ENCODE measurements around the gene HS6ST1.

DNA sequence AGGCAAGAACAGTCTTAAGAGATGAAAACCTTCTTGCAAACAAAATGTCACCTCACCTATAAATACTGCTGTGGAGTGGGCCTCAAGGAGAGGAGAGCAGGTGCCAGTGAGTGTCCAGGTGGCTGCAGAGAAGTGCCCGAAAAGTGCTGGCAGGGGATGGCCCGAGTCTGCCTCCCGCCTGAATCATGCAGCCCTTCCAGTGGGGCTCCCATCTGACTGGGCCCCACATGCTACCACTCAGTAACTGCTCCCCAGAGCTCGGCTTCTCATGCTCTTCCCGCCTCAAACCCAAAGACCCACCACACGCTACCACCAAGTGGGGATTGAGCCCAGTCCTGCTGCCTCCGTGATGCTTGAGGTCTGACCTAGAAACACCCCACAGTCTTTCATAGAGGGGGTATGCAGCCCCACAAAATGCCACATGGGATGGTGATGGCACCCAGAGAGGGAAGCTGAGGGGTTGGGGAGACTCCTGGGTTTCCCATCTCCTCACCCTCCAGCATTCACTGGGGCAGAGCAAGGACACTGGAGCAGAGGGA, 7.4 kb downstream of the HS6ST1 start:
- TF ChIP-seq, protein P1, sequence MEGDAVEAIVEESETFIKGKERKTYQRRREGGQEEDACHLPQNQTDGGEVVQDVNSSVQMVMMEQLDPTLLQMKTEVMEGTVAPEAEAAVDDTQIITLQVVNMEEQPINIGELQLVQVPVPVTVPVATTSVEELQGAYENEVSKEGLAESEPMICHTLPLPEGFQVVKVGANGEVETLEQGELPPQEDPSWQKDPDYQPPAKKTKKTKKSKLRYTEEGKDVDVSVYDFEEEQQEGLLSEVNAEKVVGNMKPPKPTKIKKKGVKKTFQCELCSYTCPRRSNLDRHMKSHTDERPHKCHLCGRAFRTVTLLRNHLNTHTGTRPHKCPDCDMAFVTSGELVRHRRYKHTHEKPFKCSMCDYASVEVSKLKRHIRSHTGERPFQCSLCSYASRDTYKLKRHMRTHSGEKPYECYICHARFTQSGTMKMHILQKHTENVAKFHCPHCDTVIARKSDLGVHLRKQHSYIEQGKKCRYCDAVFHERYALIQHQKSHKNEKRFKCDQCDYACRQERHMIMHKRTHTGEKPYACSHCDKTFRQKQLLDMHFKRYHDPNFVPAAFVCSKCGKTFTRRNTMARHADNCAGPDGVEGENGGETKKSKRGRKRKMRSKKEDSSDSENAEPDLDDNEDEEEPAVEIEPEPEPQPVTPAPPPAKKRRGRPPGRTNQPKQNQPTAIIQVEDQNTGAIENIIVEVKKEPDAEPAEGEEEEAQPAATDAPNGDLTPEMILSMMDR (IDR thresholded peaks at IDR 0.05): no peak
- TF ChIP-seq EZH2 (IDR thresholded peaks at IDR 0.05; ENCODE audit: borderline replicate concordance, insufficient read depth, low read depth, low read length, poor library complexity, severe bottlenecking): no peak

Data from B cell (primary cell).